ENCODE results near the gene PARP6. TPM values are rescaled to one million over a fixed set of nuclear protein-coding genes. Genes with fewer than 3 reads are reported as not detected.

PARP6 gene
- total and polyA plus RNA-seq, 8 donors = 29.6 to 101 (median 63.6) TPM

DNA sequence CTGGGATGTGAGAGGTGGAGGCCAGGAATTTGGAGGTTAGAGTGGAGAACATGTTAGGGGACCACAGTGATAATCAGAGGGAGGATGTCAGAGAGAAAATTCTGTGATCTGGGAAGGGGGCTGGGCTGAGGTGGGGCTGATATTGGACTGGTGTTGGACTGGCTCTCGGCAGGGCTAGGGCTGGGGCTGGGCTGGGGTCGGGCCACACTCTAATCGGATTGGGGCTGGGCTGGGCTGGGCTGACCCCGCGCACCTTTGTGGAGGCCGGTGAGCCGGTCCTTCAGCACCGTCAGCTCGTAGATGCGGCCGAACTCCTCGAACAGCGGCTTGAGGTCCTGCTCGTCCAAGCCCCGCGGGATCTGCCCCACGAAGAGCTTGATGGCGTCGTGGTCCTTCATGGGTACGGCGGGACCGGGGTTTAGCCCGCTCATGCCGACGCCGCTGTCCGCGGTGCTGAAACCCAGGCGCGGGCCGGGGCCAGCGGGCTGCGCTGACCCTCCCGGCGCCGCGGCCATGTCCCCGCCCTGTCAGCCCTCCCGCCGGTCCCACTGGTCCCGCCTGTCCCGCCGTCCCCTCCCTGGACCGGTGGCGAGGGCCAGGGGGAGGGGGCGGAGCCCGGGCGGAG is 47.1 kb upstream of the PARP6 start:
- intact Hi-C loops (cut with DNase I; ENCODE audit: low total_unique reads) = no loop called here
- Histone ChIP-seq H3K27me3 (peaks cover 0 to 8% (median 0%) of the 10 kb centered on the region in 3 donors), H3K9me3 (no peaks in the 10 kb centered on the region), H3K4me3 (peak overlapping the region; percentile 47 to 77 (median 67)), H3K4me1 (peaks cover 6 to 18% (median 16%) of the 10 kb centered on the region in 4 donors), H3K27ac (peak overlapping the region in 3 of 5 donors; percentile 52 to 61 (median 60)), H3K36me3 (no peaks in the 10 kb centered on the region)
- WGBS, 5 donors = 7 to 15% (median 10%) methylated on average over 10 to 48 of the region's 48 CpGs
- peak; percentile 75 to 94 for DNase-seq
- TF ChIP-seq EP300 (IDR thresholded peaks at IDR 0.05) = no peak
- TF ChIP-seq, protein P1, sequence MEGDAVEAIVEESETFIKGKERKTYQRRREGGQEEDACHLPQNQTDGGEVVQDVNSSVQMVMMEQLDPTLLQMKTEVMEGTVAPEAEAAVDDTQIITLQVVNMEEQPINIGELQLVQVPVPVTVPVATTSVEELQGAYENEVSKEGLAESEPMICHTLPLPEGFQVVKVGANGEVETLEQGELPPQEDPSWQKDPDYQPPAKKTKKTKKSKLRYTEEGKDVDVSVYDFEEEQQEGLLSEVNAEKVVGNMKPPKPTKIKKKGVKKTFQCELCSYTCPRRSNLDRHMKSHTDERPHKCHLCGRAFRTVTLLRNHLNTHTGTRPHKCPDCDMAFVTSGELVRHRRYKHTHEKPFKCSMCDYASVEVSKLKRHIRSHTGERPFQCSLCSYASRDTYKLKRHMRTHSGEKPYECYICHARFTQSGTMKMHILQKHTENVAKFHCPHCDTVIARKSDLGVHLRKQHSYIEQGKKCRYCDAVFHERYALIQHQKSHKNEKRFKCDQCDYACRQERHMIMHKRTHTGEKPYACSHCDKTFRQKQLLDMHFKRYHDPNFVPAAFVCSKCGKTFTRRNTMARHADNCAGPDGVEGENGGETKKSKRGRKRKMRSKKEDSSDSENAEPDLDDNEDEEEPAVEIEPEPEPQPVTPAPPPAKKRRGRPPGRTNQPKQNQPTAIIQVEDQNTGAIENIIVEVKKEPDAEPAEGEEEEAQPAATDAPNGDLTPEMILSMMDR (IDR thresholded peaks at IDR 0.05) = no peak
- no peak for TF ChIP-seq POLR2A (IDR thresholded peaks at IDR 0.05)
- no peak for TF ChIP-seq POLR2AphosphoS5 (IDR thresholded peaks at IDR 0.05)

DNA sequence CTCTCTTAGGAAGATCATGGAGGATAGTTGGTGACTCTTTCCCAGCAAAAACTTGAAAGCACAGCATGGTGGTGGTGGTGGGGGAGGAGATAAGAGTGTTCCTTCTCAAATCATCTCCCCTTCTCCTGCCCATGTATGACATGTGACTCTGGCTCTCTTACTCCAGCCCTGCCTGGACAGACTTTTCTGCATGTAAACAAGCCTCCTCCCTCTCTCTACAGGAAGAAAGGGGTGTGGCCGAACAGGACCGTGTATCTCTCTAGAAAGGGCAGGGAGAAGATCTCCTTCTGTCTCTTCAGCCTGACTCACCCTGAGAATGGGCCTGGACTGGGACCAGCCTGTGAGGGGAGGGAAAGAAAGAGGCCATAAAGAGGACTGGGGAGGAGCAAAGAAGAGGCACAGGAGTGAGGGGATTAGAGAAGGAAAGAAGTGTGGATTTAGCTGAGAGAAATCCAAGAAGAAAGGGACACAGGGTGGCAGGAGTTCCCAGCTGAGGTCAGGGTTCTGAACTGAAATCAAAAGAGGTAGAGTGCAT is 46.1 kb upstream of the PARP6 start:
- 32 to 49% (median 38%) methylated on average over 2 of the region's 2 CpGs for WGBS, 5 donors
- H3K4me1 ChIP-seq = peaks cover 6 to 18% (median 16%) of the 10 kb centered on the region in 4 donors
- no peak overlapping the region for H3K27ac ChIP-seq
- no peak overlapping the region for H3K4me3 ChIP-seq
- intact Hi-C loops (cut with DNase I; ENCODE audit: low total_unique reads) = no loop called here
- H3K27me3 ChIP-seq = peaks cover 0 to 8% (median 0%) of the 10 kb centered on the region in 3 donors
- H3K36me3 ChIP-seq = no peaks in the 10 kb centered on the region
- no peaks in the 10 kb centered on the region for H3K9me3 ChIP-seq
- DNase-seq = peak in 1 of 2 donors; percentile 12
- no peak for TF ChIP-seq EP300 (IDR thresholded peaks at IDR 0.05)
- TF ChIP-seq POLR2A (IDR thresholded peaks at IDR 0.05) = no peak
- no peak for TF ChIP-seq POLR2AphosphoS5 (IDR thresholded peaks at IDR 0.05)
- TF ChIP-seq, protein P1 (IDR thresholded peaks at IDR 0.05) = no peak

DNA sequence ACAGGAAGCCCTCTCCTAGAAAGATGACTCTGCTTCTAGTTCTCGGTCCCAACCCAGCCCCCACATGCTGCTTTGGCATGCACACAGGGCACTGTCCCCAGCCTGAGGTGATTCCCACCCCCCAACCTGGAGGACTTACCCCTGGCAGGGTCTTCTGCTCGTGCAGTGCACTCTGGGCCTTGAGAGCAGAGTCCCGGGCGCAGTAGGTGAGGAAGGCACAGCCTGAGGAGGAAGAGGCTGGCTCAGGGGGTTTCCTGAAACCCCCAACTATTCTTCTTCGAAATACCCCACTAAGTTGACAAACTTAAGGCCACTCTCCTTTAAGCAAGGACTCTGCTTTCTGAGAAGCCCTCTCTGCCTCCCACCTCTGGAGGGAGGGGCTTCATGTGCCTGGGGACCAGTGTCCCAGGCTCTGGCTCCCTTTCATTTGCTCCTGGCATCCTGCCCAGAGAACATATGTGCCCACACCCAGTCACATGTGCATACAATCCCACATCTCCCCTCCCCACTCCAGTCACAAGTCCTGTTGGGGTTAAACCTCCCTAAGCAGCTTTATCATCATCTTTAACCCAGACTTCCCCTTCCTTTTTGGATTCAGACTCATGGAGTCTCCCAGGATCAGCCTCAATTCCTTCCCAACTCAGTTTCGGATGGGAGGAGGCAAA is 43.5 kb upstream of the PARP6 start:
- H3K27ac ChIP-seq = no peak overlapping the region
- intact Hi-C loops (cut with DNase I; ENCODE audit: low total_unique reads) = no loop called here
- no peak for TF ChIP-seq POLR2AphosphoS5 (IDR thresholded peaks at IDR 0.05)

DNA sequence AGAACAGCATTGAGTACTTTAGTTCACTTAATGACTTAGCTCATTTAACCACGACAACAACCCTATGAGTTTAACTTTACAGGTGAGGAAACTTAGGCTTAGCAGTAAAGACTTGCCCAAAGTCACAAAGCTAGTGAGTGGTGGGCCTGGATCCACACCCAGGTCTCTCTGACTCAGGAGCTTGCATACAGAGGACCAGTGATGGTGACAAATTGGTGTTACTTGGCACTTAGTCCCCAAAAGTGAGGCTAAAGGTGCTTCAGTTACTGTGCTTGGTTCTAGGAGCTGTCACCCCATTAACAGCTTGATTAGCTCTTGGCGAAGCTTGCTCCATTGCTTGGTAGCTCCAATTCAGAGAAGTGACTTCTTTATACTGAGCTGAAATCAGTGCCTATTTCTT is 41.5 kb upstream of the PARP6 start:
- TF ChIP-seq POLR2A (IDR thresholded peaks at IDR 0.05) = no peak
- TF ChIP-seq EP300 (IDR thresholded peaks at IDR 0.05) = no peak
- TF ChIP-seq POLR2AphosphoS5 (IDR thresholded peaks at IDR 0.05) = no peak
- TF ChIP-seq, protein P1 (IDR thresholded peaks at IDR 0.05) = no peak
- no peak overlapping the region for H3K27ac ChIP-seq
- no peaks in the 10 kb centered on the region for H3K36me3 ChIP-seq
- no peaks in the 10 kb centered on the region for H3K4me1 ChIP-seq
- no peak overlapping the region for H3K4me3 ChIP-seq
- intact Hi-C loops (cut with DNase I; ENCODE audit: low total_unique reads) = no loop called here
- H3K9me3 ChIP-seq = no peaks in the 10 kb centered on the region
- 85 to 94% (median 89%) methylated on average over 2 of the region's 2 CpGs for WGBS, 5 donors
- no peak for DNase-seq
- H3K27me3 ChIP-seq = no peaks in the 10 kb centered on the region

More for the DNA sequence above, 43.5 kb upstream of the PARP6 start:
- Histone ChIP-seq H3K9me3 (no peaks in the 10 kb centered on the region), H3K4me3 (no peak overlapping the region), H3K36me3 (no peaks in the 10 kb centered on the region), H3K4me1 (peaks cover 4 to 17% (median 16%) of the 10 kb centered on the region in 4 donors), H3K27me3 (peaks cover 0 to 8% (median 0%) of the 10 kb centered on the region in 3 donors)
- peak in 1 of 2 donors; percentile 68 for DNase-seq
- WGBS, 5 donors = 62 to 78% (median 72%) methylated on average over 5 to 6 of the region's 6 CpGs

Measured in stomach (tissue), 9 donors.